ENCODE data around the gene BAD. TPM values are rescaled to one million over a fixed set of nuclear protein-coding genes. Genes with fewer than 3 reads are reported as not detected.
A peak's percentile ranks its signal among the peaks of the same experiment; 100 is the strongest.
"Not testable (repeated sequence)": the region's sequence is repeated elsewhere in the genome, so short reads cannot be mapped to it uniquely, and the experiment has no call there.

BAD gene
- total RNA-seq, 1 experiment from 2014 or later: 219 TPM

DNA sequence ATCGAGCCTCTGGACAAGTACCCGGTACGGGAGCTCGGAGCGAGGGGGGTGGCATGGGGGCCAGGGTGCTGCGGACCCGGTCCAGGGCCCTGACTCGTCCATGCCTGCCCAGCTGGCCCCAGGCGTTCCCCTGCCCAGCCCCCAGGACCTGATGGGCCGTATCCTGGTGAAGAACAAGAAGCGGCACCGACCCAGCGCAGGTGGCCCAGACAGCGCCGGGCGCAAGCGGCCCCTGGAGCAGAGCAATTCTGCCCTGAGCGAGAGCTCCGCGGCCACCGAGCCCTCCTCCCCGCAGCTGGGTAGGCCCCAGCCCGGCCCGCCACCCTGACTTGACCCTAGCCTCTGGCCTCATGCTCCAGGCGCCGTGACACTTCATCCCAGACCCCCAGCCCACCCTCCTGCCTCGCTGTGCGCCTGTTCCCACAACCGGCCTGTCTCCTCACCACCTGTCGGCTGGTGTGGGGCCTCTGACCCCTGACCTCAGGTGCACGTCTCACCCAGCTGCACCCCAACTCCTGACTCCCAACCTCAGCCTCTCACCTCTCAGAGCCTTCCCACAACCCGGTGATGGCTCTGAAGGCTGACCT is 25.4 kb downstream of the BAD start:
- DNase-seq (ENCODE audit: low spot score): no peak

DNA sequence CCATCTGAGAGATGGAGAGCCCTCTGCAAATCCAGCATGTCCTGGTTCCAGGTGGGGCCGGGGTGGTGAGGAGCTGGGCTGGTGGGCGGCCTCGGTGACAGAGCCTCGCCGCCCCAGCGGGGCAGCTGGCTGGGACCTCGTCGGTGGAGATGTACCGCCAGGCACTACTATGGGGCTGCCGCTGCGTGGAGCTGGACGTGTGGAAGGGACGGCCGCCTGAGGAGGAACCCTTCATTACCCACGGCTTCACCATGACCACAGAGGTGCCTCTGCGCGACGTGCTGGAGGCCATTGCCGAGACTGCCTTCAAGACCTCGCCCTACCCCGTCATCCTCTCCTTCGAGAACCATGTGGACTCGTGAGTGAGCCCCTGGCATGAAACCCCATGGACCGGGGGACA is 26.1 kb downstream of the BAD start:
- no peak for DNase-seq (ENCODE audit: low spot score)

DNA sequence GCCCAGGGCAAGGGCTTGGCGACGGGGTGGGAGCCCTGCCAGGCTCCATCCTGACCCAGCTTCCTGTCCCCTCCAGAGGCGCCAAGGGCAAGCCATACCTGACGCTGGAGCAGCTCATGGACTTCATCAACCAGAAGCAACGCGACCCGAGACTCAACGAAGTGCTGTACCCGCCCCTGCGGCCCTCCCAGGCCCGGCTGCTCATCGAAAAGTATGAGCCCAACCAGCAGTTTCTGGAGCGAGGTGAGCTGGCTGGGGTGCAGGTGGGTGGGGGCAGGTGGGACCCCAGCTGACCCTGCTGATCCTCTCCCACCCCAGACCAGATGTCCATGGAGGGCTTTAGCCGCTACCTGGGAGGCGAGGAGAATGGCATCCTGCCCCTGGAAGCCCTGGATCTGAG is 28.2 kb downstream of the BAD start:
- no peak for DNase-seq (ENCODE audit: low spot score)

DNA sequence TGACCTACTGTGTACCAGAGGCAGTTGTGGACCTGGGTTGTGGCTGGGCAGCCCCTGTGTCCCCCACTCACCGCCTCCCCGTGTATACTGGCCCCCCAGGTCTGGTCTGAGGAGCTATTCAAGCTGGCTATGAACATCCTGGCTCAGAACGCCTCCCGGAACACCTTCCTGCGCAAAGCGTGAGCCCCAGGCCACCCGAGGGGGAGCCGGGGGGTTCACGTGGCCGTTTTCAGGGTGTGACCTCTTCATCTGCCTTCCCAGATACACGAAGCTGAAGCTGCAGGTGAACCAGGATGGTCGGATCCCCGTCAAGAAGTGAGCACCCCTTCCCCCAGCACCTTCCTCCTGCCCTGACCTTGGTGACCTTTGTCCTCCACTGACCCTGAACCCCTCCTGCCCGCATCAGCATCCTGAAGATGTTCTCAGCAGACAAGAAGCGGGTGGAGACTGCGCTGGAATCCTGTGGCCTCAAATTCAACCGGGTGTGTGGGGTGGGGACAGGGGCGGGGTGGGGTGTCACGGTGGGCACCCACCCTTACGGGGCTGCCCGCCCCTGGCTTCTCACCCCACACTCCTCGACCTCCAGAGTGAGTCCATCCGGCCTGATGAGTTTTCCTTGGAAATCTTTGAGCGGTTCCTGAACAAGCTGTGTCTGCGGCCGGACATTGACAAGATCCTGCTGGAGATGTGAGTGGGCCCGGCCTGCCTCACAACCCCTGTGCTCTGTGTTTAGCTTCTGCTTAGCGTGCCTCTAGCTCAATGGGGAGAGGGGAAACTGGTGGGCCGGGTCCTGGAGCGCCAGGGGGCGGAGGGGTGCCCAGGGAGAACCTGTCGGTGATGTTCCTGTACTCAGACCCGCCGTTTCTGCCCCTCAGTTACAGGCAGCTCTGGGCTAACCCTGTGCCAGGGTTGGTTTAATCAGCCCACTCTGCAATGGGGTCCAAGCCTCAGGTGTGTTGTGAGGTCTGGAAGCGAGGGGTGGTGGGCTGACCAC is 29.0 kb downstream of the BAD start:
- no peak for DNase-seq (ENCODE audit: low spot score)

DNA sequence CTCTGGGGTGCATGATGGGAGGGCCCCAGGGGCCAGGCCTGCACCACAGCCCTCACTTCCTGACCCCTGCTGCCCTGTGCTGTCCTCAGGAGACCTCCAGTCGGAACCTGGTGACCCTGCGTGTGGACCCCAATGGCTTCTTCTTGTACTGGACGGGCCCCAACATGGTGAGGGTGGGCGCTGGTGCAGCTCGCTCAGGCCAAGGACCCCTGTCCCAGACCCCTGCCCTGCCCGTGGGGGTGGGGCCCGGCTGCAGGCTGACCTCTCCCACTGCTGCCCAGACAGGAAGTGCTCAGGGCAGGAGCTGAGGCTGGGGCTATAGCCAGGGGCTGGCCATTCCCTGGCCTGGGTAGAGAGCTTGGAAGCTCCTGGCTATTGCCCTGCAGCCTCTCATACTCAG is 30.1 kb downstream of the BAD start:
- DNase-seq (ENCODE audit: low spot score): no peak

DNA sequence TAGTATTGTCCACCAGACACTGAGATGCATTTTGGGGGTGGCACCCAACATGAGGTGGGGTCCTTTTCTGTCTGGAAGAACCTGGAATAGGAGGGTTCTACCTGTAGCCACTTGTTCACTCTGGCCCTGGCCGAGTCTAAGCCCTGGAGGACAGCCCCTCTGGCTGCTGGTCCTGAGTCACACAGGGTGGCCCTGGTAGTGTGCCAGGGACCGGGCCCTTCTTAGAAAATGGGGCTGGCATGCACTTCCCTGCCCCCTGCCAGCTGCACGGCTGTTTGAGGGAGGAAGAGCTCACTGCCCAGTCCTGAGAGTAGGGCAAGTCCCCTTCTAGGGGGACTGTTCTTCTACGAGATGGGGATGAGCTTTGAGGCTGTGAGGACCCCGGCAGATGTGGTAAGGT is 31.0 kb downstream of the BAD start:
- no peak for DNase-seq (ENCODE audit: low spot score)

DNA sequence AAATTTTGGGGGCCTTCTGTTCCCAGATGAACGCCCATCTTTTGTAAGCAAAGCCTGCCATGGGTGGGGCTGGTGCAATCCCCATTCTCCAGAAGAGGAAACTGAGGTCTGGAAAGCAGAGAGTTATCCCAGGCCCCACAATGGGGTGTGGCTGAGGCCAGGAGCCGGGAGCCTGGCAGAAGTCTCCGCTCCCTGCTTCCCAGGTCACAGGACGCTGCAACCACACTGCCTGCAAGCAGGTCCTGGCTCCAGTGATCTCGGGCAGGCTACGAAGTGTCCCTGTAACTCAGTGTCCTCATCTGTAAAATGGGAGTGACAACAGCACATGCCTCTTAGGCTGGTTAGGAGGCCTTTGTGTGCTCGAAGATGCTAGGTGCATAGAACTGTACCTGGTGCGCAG is 31.4 kb downstream of the BAD start:
- no peak for DNase-seq (ENCODE audit: low spot score)

DNA sequence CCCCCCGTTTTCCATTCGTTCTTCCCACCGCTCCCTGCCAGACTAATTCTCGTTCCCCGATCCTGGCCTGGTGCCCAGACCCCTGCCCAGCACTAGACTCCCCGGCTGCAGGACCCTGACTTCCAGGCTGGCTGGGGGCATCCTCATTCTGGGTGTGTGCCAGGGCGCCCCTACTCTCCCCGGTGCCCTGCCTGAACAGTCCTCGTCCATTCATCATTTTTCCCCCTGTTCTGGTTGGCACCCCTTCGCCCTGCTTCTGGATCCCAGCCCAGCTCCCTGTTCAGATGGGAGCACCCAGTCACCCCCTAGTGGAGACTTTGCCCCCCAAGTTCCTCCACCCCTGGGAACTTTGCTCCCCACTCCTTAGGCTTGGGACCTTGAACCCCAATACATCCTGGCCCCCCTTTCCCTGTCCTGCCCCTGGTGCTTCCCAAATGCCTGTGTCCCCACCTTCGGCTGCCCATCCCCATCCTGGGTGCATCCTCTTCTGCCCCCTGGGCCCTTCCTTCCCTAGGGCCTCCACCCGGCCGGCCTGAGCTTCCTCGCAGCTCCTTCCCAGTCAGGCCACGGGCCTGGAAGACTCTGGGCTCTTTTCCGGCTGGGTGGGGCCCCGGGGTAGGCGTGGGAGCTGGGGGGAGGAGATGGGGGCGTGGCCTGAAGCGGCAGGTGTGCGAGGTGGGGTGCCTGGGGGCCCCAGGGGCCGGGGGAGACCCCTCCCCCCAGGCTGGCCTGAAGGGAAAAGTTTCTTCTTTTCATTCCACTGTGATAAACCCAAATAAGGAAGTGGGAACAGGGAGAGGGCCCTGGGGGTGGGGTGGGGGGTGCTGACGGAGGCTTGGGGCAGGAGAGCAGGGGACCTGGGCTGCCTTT is 32.2 kb downstream of the BAD start:
- peak; percentile 33 for DNase-seq (ENCODE audit: low spot score)

DNA sequence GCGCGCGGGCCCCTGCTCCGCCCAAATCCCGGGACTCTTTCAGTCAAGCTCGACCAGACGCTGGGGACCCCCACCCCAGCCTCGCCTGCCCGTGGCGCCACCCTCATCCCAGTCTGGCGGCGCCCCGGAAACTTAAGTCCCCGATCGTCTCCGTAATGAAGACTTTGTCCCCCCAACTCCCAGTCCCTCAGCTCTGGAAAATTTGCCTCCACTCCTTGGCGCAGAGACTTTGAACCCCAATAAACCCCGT is 32.8 kb downstream of the BAD start:
- no peak for DNase-seq (ENCODE audit: low spot score)

DNA sequence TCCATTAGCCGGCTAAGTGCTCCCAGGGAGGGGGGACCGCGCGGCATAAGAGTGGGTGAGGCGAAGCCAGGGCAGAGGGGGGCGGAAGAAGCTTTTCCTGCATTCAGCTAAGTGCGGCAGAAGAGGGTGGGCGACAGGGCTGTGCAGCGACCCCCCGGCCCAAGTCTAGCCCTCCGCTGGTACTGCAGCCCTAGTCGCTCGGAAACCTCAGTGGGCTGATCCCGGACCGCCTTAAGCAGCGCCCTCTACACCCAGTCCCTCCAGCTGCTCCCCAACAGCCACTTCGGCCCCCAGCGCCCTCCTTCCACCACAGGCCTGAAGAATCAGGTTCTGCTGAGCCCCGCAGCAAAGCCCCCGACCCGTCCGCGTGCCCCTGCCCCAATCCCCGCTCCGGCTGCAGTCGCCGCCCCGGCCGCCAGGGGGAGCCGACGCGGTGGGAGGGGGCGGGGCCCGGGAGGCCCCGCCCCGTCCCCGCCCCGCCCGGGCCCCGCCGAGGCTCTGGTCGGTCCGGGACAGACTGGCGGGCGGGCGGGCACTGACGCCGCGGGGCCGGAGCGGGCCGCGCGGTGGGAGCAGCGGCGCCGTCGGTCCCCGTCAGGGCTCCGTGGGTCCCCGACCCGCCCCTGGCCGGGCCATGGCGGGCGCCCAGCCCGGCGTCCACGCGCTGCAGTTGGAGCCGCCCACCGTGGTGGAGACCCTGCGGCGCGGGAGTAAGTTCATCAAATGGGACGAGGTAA is 33.3 kb downstream of the BAD start, which contains the start of gene PLCB3:
PLCB3 (plus strand) TSS at position 515 of the 737 bp plus-strand sequence; CDS start at position 635, 120 bp downstream.
- no peak for DNase-seq (ENCODE audit: low spot score)

DNA sequence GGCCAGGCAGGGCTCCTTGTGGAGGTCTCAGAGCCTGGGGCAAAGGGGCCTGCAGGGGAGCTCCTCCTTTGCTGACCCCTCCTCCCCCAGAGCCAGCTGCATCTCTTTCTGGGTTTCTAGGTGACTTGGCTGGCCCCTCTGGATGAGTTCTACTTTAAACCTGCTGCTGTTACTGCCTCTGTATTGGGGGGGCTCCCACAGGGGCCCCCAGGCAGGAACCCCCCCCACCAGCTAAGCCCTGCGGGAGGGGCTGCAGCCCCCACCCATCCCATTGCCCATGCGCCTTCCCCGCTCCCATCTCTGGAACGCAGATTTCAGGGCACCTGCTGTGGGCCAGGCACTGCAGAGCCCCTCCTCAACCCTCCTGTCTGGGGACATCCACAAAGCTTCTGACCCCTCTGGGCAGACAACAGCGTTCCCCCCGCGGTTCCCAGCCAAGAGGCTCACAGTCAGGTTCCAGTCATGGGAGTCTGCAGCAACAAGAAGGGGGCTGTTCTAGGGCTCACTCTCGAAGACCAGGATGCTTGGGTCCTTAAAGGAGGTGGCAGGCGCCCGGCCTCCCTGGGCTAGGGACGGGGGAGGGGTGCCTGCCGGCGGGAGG is 34.0 kb downstream of the BAD start:
- no peak for DNase-seq (ENCODE audit: low spot score)

DNA sequence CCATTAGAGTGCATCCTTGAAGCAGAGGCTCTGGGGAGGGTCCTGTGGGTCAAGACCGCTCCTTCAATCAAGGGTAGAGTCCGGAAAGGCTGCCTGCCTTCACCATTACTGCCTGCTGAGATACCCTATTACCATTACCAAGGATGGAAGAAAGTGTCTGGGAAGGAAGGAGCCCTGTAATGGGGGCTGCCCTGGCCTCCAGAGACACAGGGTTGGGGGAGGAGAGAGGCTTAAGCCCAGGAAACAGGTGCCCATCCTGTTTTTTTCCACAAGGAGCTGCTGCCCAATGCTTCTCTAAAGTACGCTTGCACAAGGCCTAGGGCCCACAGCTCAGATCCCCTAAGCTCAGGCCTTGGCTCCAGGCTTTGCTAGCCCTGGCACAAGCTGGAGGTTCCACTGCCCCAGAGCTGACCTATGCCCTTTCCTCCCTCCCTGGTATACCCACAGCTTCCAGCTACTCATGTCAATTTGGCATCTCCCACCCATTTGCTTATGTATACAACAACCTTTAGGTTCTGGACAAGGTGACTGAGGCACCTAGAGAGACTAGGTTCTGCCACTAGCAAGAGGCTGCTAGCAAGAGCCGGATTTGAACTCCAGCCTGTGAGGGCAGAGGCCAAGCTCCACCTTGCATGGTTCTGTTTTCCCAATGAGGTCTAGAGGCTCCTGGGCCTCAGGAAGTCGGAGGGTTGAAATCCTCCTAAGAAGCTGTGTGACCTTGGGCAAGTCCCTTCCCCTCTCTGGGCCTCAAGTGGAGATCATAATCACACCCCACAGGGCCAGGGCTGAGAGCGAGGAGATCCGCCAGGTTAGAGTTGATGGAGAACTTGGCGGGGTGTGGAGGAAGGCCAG is 34.7 kb downstream of the BAD start:
- DNase-seq (ENCODE audit: low spot score): no peak

DNA sequence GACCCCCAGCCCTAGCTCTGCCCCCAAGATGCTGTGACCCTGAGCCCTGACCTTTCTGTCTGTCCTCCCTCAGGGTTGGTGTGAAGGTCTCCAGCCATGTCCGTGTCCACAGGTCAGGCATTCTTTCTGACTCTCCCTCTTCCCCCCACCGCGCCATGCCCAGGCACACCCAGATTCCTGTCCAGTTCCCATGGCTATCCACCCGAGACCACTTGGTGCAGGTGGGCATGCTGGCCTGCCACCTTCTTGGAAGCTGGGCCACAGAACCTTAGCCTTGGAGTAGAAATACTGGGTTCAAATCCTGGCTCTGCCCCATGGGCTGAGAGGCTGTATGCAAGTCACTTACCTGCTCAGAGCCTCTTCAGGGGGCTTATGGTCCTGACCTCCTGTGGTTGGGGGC is 35.4 kb downstream of the BAD start:
- no peak for DNase-seq (ENCODE audit: low spot score)

DNA sequence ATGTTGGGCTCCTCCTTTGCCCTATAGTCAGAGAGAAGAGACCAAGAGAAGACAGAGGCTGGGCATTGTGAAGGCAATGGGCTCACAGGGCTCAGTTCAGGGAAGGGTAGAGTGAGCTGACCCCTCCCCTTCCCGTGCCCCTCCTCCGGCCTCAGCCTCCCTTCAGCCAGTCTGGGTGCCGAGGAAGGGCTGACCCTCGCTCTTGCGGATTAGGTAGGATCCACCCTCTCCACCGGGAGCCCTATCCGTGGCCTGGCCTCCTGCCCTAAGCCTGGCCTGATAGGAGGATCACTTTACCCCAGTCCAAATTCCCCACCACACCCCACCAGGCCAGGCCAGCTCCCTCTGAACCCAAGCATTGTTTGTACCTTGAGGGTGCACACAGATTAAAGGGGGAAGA is 35.9 kb downstream of the BAD start:
- DNase-seq (ENCODE audit: low spot score): no peak

DNA sequence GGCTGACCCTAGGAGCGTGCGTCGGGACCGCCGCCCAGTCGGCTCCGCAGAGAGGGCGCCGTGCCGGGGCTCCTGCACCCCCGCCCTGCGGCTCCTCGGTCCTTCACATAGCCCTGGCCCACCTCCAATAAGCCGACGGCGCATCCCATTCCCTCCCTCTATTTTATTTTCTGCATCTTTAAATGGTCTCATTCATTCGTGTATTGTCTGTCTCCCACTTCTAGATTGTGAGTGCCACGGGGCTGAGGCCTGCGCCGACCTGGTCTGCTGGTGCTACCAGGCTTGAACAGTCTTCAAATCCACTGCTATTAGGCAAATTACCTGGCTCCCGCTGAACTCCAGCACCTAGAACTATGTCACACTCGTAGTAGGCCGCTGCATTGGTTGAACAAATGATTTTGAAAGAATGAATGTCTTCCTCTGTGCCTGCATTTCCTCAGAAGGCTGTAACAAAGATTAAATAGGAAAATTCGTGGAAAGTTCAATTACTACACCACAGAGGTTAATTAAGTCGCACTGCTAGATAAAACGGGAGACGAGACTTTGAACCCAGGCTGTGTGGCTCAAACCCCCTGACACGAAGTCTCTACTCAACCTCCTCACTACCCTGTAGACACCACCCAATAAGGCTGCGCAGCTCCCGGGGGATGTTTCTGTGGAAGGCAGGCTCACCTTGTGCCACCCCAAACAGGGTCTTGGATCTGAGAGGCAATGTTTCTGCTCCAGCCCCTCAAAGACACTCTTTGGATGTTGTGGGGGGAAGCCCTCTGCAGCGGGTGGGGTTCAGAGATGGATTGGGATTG is 36.5 kb downstream of the BAD start:
- no peak for DNase-seq (ENCODE audit: low spot score)

DNA sequence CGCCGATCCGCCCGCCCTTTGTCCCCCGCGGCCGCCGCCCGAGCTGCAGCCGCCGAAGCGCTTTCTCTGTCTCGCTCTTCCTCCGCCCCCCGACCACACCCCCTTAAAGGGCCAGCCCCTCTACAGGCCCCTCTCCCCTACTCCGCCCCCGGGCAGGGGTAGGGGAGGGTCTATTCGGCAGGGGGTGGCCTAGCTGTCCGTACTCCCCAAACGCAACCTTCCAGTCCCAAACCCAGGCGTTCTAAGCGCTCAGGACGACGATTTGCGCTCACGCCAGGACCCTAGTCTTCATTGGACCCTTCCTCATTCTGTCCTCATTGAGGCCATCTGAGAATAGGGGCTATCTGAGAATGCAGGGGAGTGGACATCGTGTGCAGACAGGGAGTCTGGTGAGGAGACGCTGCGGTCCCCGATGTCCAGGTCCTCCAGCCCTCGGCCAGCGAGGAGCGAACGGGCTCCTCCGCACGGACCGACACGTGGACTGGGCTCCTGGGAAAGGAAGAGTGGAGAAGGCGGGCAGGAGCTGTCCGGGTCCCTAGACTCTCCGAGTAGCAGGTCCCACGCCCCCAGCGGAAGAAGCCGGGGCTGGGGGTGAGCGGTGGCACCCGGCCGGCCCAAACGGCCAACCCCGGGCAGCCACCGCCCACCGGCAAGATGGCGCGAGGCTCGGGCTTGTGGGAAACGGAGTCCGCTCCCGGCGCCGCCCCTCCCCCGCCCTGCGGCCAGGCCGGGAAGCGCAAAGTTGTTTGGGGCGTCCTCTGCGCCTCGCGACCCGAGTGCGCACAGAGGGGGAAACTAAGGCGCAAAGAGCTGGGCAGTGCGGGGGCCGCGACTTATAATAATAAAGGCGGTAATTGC is 37.4 kb downstream of the BAD start, which contains the start of gene PPP1R14B:
PPP1R14B (minus strand) TSS at position 73 of the 858 bp plus-strand sequence. CDS start 270 bp downstream, outside the sequence.
- peak; percentile 71 for DNase-seq (ENCODE audit: low spot score)

DNA sequence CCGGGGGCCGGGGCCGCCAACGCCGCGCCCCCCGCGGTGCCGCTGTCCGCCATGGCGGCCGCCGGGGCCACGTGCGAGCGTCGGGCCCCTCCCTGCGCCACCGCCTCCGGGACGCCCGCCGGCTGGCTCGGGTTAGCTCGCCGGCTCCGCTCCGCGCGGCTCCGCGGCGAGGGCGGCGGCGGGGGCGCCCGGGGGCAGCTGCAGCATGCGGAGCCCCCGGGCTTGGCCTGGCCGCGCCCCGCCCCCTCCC is 37.9 kb downstream of the BAD start:
- DNase-seq (ENCODE audit: low spot score): not testable (repeated sequence)

DNA sequence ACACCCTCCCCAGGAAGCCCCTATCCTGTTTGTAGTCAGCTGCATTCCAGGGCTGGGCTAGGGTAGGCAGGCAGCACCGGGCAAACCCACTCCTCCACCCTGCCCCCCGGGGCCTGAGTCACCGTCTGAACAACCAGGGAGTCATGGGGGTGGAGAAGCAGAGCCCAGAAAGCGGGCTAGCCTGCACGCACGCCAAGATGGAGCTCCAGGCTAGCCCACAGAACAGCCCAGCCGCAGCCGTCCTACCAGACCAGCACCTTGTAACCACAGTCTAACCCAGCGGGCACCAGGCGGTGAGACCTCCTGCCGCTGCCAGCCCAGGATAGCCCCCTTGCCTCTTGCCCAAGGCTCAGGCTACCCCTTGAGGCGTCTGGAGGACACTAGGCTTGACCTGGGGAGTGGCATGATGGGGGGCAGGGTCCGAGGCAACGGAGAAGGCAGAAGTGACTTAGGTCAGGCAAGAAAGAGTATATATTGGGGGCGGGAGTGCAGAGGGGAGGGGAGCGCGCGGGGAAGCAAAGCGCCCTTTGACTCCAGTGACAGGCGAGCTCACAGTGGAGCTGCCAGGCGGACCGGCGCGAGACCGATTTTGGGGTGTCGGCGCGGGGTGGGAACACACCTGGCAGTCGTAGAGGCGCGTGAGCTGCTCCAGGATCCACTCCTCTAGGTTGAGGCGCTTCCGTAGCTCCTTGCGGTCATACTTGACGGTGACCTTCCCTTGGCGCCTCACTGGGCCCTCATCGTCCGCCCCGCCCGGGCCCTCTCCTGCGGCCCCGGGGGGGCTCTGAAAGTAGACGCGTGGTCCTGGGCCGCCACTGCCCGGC is 38.5 kb downstream of the BAD start:
- DNase-seq (ENCODE audit: low spot score): peak; percentile 88
